Mesothelial cell of epicardium (in vitro differentiated cells): ENCODE data around the gene CTNND2. TPM values are rescaled to one million over a fixed set of nuclear protein-coding genes. Genes with fewer than 3 reads are reported as not detected.

Source experiments
- DNase-seq, 2 experiments: peaks; one replicate each; pipeline ENCODE4 v3.0.0; 2021; ENCODE audit warnings: low spot score in 2 of 2; ENCODE audit not compliant: unreplicated experiment in 2 of 2
- H3K27ac Mint-ChIP-seq: 2 replicates; pipeline ENCODE4 v1.8.0; 2021; ENCODE audit warnings: mixed read lengths
- H3K27me3 Mint-ChIP-seq: 2 replicates; pipeline ENCODE4 v1.8.0; 2021; ENCODE audit warnings: low read depth, mixed read lengths
- H3K36me3 Mint-ChIP-seq: 2 replicates; pipeline ENCODE4 v1.8.0; 2021; ENCODE audit warnings: mixed read lengths
- H3K4me1 Mint-ChIP-seq: 2 replicates; pipeline ENCODE4 v1.8.0; 2021; ENCODE audit warnings: mixed read lengths
- H3K4me3 Mint-ChIP-seq: 2 replicates; pipeline ENCODE4 v1.8.0; 2021; ENCODE audit warnings: mild to moderate bottlenecking, moderate library complexity, mixed read lengths
- H3K9me3 Mint-ChIP-seq: 2 replicates; pipeline ENCODE4 v1.8.0; 2021; ENCODE audit warnings: mixed read lengths
- total RNA-seq: library from RNA; stranded (reverse); gene quantifications from 3 replicates; pipeline ENCODE4 v1.2.1, GENCODE V29; 2021
- TF ChIP-seq, protein P1 (sequence below): fragments of 200-600 bp; sonication (generic); IDR thresholded peaks from one replicate; pipeline ENCODE4 v1.5.0; 2021; ENCODE audit warnings: antibody characterized with exemption; ENCODE audit not compliant: unreplicated experiment

Gene CTNND2
- total RNA-seq, 1 donor from 2014 or later, result 7.9 TPM

GRCh38 chr5:11310158-11310557 is 594.1 kb downstream of the CTNND2 start:
- Mint-ChIP-seq H3K4me1 (no peaks in the 10 kb centered on the region), H3K36me3 (no peaks in the 10 kb centered on the region), H3K4me3 (no peak overlapping the region), H3K27me3 (no peaks in the 10 kb centered on the region), H3K27ac (no peak overlapping the region), H3K9me3 (no peaks in the 10 kb centered on the region)
- no peak for DNase-seq
- TF ChIP-seq, protein P1, sequence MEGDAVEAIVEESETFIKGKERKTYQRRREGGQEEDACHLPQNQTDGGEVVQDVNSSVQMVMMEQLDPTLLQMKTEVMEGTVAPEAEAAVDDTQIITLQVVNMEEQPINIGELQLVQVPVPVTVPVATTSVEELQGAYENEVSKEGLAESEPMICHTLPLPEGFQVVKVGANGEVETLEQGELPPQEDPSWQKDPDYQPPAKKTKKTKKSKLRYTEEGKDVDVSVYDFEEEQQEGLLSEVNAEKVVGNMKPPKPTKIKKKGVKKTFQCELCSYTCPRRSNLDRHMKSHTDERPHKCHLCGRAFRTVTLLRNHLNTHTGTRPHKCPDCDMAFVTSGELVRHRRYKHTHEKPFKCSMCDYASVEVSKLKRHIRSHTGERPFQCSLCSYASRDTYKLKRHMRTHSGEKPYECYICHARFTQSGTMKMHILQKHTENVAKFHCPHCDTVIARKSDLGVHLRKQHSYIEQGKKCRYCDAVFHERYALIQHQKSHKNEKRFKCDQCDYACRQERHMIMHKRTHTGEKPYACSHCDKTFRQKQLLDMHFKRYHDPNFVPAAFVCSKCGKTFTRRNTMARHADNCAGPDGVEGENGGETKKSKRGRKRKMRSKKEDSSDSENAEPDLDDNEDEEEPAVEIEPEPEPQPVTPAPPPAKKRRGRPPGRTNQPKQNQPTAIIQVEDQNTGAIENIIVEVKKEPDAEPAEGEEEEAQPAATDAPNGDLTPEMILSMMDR, result no peak

GRCh38 chr5:11306365-11306764 is 597.9 kb downstream of the CTNND2 start:
- no peaks in the 10 kb centered on the region for H3K36me3 Mint-ChIP-seq
- TF ChIP-seq, protein P1, result no peak
- H3K27me3 Mint-ChIP-seq, result no peaks in the 10 kb centered on the region
- no peaks in the 10 kb centered on the region for H3K4me1 Mint-ChIP-seq
- H3K9me3 Mint-ChIP-seq, result no peaks in the 10 kb centered on the region
- no peak overlapping the region for H3K27ac Mint-ChIP-seq
- no peak for DNase-seq
- H3K4me3 Mint-ChIP-seq, result no peak overlapping the region

DNA sequence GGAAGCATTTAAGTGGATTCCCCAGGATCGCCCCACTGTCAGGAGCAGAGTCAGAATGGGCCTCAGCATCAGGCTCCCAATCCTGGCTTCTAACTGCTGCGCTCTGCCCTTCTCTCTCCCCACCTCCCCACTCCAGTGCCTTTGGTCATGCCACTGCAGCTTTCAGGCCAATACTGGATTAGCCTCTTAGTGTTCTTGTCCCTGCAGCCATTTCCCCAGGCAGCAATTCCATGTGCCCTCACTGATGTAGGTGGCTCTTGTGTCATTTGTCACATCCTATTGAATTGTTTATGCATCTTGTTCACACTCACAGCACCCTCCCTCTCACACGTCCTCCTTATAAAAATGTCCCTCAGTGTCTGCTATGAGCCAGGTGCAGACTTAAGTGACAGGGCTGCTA is 599.0 kb downstream of the CTNND2 start:
- Mint-ChIP-seq H3K36me3 (no peaks in the 10 kb centered on the region), H3K27me3 (no peaks in the 10 kb centered on the region), H3K9me3 (no peaks in the 10 kb centered on the region), H3K27ac (no peak overlapping the region), H3K4me3 (no peak overlapping the region), H3K4me1 (no peaks in the 10 kb centered on the region)
- no peak for DNase-seq
- TF ChIP-seq, protein P1, result no peak

- no peaks in the 10 kb centered on the region for H3K9me3 Mint-ChIP-seq
- TF ChIP-seq, protein P1, result no peak
Observed at GRCh38 chr5:11304641-11305040, 599.6 kb downstream of the CTNND2 start.

GRCh38 chr5:11302663-11303062 is 601.6 kb downstream of the CTNND2 start:
- no peaks in the 10 kb centered on the region for H3K4me1 Mint-ChIP-seq
- no peak overlapping the region for H3K4me3 Mint-ChIP-seq
- H3K27ac Mint-ChIP-seq, result no peak overlapping the region
- DNase-seq, result no peak
- H3K36me3 Mint-ChIP-seq, result no peaks in the 10 kb centered on the region
- no peaks in the 10 kb centered on the region for H3K27me3 Mint-ChIP-seq
- H3K9me3 Mint-ChIP-seq, result no peaks in the 10 kb centered on the region
- TF ChIP-seq, protein P1, result no peak

More at GRCh38 chr5:11304641-11305040, 599.6 kb downstream of the CTNND2 start:
- Mint-ChIP-seq H3K4me3 (no peak overlapping the region), H3K27me3 (no peaks in the 10 kb centered on the region), H3K36me3 (no peaks in the 10 kb centered on the region), H3K27ac (no peak overlapping the region), H3K4me1 (no peaks in the 10 kb centered on the region)
- no peak for DNase-seq

DNA sequence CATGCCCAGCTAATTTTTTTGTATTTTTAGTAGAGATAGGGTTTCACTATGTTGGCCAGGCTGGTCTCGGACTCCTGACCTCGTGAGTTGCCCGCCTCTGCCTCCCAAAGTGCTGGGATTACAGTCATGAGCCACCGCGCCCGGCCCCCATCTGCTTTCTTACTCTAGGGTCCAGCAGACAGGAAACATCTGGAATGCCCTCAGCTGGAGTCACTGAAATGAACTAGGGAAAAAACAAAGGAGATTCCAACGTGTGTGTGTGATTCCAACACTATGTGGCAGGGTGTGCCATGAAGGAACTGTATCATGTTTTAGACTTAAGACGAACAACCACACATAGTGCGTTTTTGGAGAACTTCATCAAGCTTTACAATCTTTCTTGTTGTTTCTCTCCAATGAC is 603.1 kb downstream of the CTNND2 start:
- no peak overlapping the region for H3K27ac Mint-ChIP-seq
- no peak for DNase-seq
- H3K4me1 Mint-ChIP-seq, result no peaks in the 10 kb centered on the region
- H3K36me3 Mint-ChIP-seq, result no peaks in the 10 kb centered on the region
- no peak overlapping the region for H3K4me3 Mint-ChIP-seq
- no peaks in the 10 kb centered on the region for H3K27me3 Mint-ChIP-seq
- H3K9me3 Mint-ChIP-seq, result no peaks in the 10 kb centered on the region
- TF ChIP-seq, protein P1, result no peak
